Coronary artery (tissue), 2 donors: ENCODE data around the gene HIC2.
A peak's percentile ranks its signal among the peaks of the same experiment; 100 is the strongest.
"Not testable (repeated sequence)": the region's sequence is repeated elsewhere in the genome, so short reads cannot be mapped to it uniquely, and the experiment has no call there.

ENCODE experiments used
- DNase-seq: peaks from one replicate; pipeline ENCODE4 v3.0.0-alpha.2; 2017; ENCODE audit warnings: low spot score
- H3K27ac ChIP-seq, 2 donors: fragments of 200-600 bp; sonication (generic); one replicate each; pipeline ENCODE4 v1.5.1; 2016 to 2019
- H3K4me3 ChIP-seq: fragments of 200-600 bp; sonication (generic); 2 replicates; pipeline ENCODE4 v1.5.1; 2016; ENCODE audit warnings: mild to moderate bottlenecking, moderate library complexity
- CTCF ChIP-seq: fragments of 200-600 bp; sonication (generic); IDR thresholded peaks from one replicate; pipeline ENCODE4 v1.5.1; 2019; ENCODE audit warnings: antibody characterized with exemption

The HIC2 gene

GRCh38 chr22:21424084-21424709, 7.0 kb downstream of the HIC2 start:
- DNase-seq, H3K27ac ChIP-seq, H3K4me3 ChIP-seq: not testable (repeated sequence)

GRCh38 chr22:21434378-21435233, 17.4 kb downstream of the HIC2 start:
- DNase-seq, H3K4me3 ChIP-seq, H3K27ac ChIP-seq: not testable (repeated sequence)

DNA sequence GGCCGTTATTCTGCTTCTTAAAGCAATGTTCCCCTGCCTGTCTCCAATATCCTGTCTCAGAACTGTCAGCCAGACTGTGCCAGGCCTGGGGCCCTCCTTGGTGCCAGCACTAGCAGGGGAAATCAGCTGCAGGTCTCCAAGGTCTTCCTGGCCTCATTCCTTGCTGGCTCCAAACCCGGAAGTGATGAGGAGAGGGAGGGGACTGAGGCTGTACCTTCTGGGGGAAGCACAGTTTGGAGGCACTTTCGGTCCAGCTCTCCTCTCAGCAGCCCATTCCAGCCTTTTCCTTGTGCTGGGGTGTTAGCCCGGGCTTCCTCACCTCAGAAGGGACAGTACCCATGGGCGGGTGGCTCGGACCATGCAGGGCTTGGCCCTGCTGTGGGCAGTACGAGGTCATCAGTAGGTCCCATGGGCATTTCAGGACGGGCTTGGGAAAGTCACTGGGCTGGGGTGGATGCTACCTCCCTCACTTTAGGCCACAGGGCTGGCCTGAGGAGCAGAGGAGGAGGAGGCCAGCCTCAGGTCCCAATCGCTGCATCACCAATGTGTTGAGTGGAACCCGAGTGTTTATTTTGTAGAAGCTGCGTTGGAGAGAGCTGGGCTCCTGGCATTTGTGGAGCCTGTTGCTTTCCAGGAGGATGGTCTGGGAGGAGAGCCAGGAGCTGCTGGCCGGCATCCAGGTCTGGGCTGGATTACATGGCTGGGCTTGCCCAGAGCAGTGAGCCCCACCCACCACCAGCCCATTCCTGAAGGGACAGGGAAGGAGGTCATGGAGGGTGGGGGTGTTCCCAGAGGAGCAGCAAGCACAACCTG, 19.0 kb downstream of the HIC2 start:
- peak overlapping the region in 1 of 2 donors; percentile 61 for H3K27ac ChIP-seq
- H3K4me3 ChIP-seq = peak overlapping the region; percentile 42
- not testable (repeated sequence) for DNase-seq

GRCh38 chr22:21438013-21438412, 20.8 kb downstream of the HIC2 start:
- H3K4me3 ChIP-seq, DNase-seq, H3K27ac ChIP-seq: not testable (repeated sequence)

GRCh38 chr22:21440018-21440636, 23.0 kb downstream of the HIC2 start:
- H3K27ac ChIP-seq, H3K4me3 ChIP-seq, DNase-seq: not testable (repeated sequence)

DNA sequence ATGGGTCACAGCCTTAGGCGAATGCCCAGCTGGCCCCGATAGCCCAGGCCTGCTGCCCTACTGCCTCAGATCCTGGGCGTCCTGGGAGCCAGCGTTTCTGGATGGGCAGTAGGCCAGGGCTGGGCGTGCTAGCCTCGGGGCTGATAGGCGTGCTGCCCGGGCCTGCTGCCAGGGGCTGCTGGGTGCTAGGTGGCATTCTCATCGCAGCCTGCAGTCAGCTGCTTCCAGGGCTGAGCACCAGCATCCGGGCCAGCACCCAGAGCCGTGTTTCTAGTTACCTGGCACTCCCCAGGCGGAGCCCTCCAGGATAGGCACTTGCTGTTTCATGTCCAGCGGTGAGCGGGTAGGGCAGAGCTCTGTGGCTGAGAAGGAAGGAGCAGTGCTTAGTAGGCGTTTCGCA, 23.5 kb downstream of the HIC2 start:
- not testable (repeated sequence) for H3K27ac ChIP-seq, H3K4me3 ChIP-seq, DNase-seq

- not testable (repeated sequence) for H3K27ac ChIP-seq, DNase-seq, H3K4me3 ChIP-seq
Measured at GRCh38 chr22:21441170-21441569, 24.0 kb downstream of the HIC2 start.

DNA sequence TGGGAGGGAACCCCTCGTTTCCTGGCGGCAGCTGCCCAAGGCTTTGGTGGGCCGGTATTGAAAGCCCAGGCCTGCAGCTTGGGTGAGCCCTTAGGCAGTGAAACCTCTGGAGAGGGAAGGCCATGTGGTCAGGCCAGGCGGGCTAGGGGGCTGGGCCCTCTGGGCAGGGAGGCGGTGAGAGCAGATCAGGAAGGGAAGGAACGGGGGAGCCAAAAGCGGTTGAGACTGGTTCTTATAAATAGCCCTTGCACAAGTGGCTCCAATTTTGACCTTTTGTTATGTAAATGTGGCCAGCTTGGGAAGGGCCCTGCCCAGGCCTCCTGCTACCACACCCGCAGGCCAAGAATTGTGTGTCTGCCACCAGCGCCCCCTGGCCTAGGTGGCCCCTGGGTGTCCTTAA, 25.0 kb downstream of the HIC2 start:
- not testable (repeated sequence) for DNase-seq, H3K27ac ChIP-seq, H3K4me3 ChIP-seq

DNA sequence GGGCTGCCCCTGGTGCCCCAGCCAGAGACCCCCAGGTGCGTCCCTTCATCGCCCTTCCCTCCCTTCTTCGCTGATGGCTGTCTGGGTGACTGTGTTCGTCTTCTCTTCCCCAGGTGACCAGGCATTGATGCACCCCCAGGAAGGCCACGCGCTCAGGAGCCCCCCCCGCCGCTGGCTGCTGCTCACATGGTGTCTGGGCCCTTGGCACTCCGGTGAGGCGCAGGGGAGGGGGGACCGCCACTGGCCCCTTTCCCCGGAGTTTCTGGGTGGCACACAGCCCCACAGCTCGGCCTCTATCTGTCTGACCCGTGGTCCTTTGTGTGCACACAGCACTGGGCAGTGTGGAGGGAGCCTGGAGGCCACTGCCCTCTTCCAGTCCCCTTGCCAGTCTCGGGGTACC, 25.5 kb downstream of the HIC2 start:
- H3K27ac ChIP-seq, DNase-seq, H3K4me3 ChIP-seq: not testable (repeated sequence)

- no peak overlapping the region for H3K27ac ChIP-seq
- DNase-seq = no peak
- no peak for TF ChIP-seq CTCF
- no peak overlapping the region for H3K4me3 ChIP-seq
Measured at GRCh38 chr22:21443057-21443734, 26.0 kb downstream of the HIC2 start.

DNA sequence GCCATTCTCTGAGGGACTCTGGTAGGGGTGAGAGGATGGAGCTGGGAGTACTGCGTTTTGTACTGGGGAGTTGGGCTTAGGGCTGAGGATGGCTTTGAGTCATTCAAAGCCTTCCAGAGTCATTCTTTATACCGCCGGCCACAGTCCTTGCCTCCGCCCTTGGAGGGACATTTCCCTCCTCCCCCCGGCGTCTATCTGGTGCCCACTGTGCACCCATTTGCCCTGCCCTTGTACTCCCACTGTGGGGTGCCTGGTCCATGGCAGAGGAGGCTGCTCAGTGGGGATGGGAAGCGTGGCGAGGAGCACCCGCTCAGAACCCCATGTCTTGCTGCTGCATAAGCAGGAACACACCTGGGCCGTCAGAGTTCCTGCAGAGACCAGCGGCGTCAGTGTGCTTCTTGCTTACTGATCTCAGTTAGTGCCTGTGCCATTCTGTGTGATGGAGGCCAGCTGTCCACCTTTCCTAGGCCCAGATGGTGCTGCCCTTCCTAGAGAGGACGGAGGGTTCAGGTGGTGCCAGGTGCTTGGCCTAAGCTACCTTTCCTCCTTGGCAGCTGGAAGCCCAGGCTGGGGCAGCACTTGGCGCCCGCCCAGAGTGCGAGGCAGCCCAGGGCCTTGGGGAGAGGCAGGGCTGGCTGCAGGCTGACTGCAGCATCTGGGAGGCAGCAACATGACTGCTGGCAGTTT, 26.7 kb downstream of the HIC2 start:
- Histone ChIP-seq H3K4me3 (no peak overlapping the region), H3K27ac (no peak overlapping the region)
- DNase-seq = peak; percentile 68
- TF ChIP-seq CTCF = no peak
